ENCODE results near the gene AASDH. TPM values are rescaled to one million over a fixed set of nuclear protein-coding genes. Genes with fewer than 3 reads are reported as not detected.

AASDH gene
- total RNA-seq, 1 donor from 2014 or later = 14.6 TPM

- Histone ChIP-seq H3K36me3 (no peaks in the 10 kb centered on the region), H3K4me1 (no peaks in the 10 kb centered on the region), H3K4me3 (no peak overlapping the region), H3K27me3 (no peaks in the 10 kb centered on the region), H3K9me3 (no peaks in the 10 kb centered on the region), H3K27ac (no peak overlapping the region)
- peak; percentile 96 for ATAC-seq
- intact Hi-C loops (cut with DNase I) = no loop called here
- peak; percentile 84 for TF ChIP-seq CTCF (IDR thresholded peaks at IDR 0.05)
- DNase-seq = no peak
Observed at GRCh38 chr4:56301181-56301996, 85.9 kb downstream of the AASDH start.

- intact Hi-C loops (cut with DNase I) = no loop called here
- Histone ChIP-seq H3K9me3 (no peaks in the 10 kb centered on the region), H3K4me3 (no peak overlapping the region), H3K4me1 (no peaks in the 10 kb centered on the region), H3K27me3 (no peaks in the 10 kb centered on the region), H3K27ac (no peak overlapping the region), H3K36me3 (no peaks in the 10 kb centered on the region)
- DNase-seq (no peak), ATAC-seq (no peak)
- no peak for TF ChIP-seq CTCF (IDR thresholded peaks at IDR 0.05)
Observed at GRCh38 chr4:56298236-56298635, 89.1 kb downstream of the AASDH start.

- intact Hi-C loops (cut with DNase I) = no loop called here
- no peaks in the 10 kb centered on the region for H3K9me3 ChIP-seq
- TF ChIP-seq CTCF (IDR thresholded peaks at IDR 0.05) = no peak
Observed at GRCh38 chr4:56297776-56298175, 89.5 kb downstream of the AASDH start.

GRCh38 chr4:56296526-56296925 is 90.8 kb downstream of the AASDH start:
- no peak overlapping the region for H3K27ac ChIP-seq
- no peak for DNase-seq
- no peaks in the 10 kb centered on the region for H3K36me3 ChIP-seq
- no peak overlapping the region for H3K4me3 ChIP-seq
- intact Hi-C loops (cut with DNase I) = no loop called here
- TF ChIP-seq CTCF (IDR thresholded peaks at IDR 0.05) = no peak
- H3K27me3 ChIP-seq = no peaks in the 10 kb centered on the region
- no peak for ATAC-seq
- H3K4me1 ChIP-seq = no peaks in the 10 kb centered on the region
- no peaks in the 10 kb centered on the region for H3K9me3 ChIP-seq

More at GRCh38 chr4:56297776-56298175, 89.5 kb downstream of the AASDH start:
- no peak for DNase-seq
- ATAC-seq = no peak
- Histone ChIP-seq H3K36me3 (no peaks in the 10 kb centered on the region), H3K4me1 (no peaks in the 10 kb centered on the region), H3K4me3 (no peak overlapping the region), H3K27me3 (no peaks in the 10 kb centered on the region), H3K27ac (no peak overlapping the region)

- no peak for ATAC-seq
- Histone ChIP-seq H3K4me1 (no peaks in the 10 kb centered on the region), H3K27ac (no peak overlapping the region), H3K36me3 (no peaks in the 10 kb centered on the region), H3K4me3 (no peak overlapping the region), H3K27me3 (no peaks in the 10 kb centered on the region), H3K9me3 (no peaks in the 10 kb centered on the region)
- intact Hi-C loops (cut with DNase I) = no loop called here
- no peak for DNase-seq
- no peak for TF ChIP-seq CTCF (IDR thresholded peaks at IDR 0.05)
Observed at GRCh38 chr4:56293121-56293520, 94.2 kb downstream of the AASDH start.
